ENCODE results near the gene FGF14. TPM values are rescaled to one million over a fixed set of nuclear protein-coding genes. Genes with fewer than 3 reads are reported as not detected.

The FGF14 gene
- total RNA-seq, 3 donors from 2014 or later: 0.43 to 2.5 (median 0.70) TPM

DNA sequence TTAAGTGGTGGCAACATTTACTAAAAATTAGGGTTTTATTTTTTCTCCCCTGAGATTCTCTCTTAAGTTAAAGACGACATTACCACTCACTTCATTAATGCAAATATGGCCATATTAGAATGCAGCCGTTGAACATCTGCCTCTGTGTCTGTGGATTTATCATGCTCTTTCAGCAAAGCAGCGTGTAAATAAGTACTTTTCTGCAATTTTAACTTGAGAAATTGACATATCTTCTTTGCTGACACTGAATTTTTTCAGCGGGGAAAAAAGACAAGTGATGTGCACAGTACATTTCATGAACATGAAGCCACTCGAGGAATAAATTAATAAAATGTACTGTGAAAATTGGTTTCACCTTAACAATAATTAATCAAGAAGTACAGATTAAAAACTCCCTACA is 543.0 kb downstream of the FGF14 start:
- ATAC-seq (no peak), DNase-seq (no peak)
- intact Hi-C loops (cut with DNase I, micrococcal nuclease): no loop called here
- no peak overlapping the region for H3K4me3 ChIP-seq
- TF ChIP-seq, protein P1, sequence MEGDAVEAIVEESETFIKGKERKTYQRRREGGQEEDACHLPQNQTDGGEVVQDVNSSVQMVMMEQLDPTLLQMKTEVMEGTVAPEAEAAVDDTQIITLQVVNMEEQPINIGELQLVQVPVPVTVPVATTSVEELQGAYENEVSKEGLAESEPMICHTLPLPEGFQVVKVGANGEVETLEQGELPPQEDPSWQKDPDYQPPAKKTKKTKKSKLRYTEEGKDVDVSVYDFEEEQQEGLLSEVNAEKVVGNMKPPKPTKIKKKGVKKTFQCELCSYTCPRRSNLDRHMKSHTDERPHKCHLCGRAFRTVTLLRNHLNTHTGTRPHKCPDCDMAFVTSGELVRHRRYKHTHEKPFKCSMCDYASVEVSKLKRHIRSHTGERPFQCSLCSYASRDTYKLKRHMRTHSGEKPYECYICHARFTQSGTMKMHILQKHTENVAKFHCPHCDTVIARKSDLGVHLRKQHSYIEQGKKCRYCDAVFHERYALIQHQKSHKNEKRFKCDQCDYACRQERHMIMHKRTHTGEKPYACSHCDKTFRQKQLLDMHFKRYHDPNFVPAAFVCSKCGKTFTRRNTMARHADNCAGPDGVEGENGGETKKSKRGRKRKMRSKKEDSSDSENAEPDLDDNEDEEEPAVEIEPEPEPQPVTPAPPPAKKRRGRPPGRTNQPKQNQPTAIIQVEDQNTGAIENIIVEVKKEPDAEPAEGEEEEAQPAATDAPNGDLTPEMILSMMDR (IDR thresholded peaks at IDR 0.05): no peak
- no peaks in the 10 kb centered on the region for H3K9me3 ChIP-seq
- H3K36me3 ChIP-seq (ENCODE audit: low read depth): no peaks in the 10 kb centered on the region
- no peaks in the 10 kb centered on the region for H3K4me1 ChIP-seq (ENCODE audit: low read depth)

DNA sequence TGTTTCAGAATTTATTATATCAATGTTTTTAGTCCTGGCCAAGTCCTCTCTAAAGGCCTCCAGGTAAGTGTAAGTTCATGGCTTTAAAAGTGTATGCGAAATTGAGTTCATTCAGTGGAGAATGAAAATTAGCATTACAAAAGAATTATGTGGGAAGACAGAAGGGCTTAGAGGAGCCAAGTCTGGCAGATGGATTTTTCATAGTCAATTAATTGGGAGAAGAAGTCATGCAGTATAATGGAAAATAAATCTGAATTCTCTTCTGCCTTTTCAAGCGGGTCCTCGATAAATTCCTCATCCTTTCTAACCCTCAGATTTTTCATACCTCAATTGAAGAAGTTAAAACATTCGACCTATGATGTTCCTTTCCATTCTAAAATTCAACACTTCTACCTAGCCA is 555.1 kb downstream of the FGF14 start:
- ATAC-seq (no peak), DNase-seq (no peak)
- H3K9me3 ChIP-seq: no peaks in the 10 kb centered on the region
- TF ChIP-seq, protein P1 (IDR thresholded peaks at IDR 0.05): no peak
- H3K4me1 ChIP-seq (ENCODE audit: low read depth): no peaks in the 10 kb centered on the region
- intact Hi-C loops (cut with DNase I, micrococcal nuclease): no loop called here
- H3K36me3 ChIP-seq (ENCODE audit: low read depth): no peaks in the 10 kb centered on the region
- H3K4me3 ChIP-seq: no peak overlapping the region

DNA sequence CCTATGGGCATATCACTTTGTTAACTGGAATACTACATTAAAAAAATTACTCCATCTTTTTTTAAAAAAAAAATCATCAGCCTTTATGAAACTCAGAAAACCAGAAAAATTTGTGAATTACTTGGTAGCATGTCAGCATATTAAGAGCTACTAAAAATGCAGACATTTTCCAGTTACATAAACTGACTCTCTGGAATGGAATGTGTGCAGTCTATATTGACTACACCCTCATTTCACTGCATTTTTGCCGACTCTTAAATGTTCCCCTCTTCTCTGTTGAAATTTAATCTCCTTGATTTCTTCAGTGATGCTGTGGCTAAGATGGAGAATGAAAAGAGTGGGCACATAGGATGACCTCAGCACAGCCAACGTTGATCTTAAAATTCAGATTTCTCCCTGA is 555.6 kb downstream of the FGF14 start:
- Histone ChIP-seq H3K9me3 (no peaks in the 10 kb centered on the region), H3K36me3 (ENCODE audit: low read depth) (no peaks in the 10 kb centered on the region), H3K4me1 (ENCODE audit: low read depth) (no peaks in the 10 kb centered on the region), H3K4me3 (no peak overlapping the region)
- intact Hi-C loops (cut with DNase I, micrococcal nuclease): no loop called here
- ATAC-seq (no peak), DNase-seq (no peak)
- TF ChIP-seq, protein P1 (IDR thresholded peaks at IDR 0.05): no peak

DNA sequence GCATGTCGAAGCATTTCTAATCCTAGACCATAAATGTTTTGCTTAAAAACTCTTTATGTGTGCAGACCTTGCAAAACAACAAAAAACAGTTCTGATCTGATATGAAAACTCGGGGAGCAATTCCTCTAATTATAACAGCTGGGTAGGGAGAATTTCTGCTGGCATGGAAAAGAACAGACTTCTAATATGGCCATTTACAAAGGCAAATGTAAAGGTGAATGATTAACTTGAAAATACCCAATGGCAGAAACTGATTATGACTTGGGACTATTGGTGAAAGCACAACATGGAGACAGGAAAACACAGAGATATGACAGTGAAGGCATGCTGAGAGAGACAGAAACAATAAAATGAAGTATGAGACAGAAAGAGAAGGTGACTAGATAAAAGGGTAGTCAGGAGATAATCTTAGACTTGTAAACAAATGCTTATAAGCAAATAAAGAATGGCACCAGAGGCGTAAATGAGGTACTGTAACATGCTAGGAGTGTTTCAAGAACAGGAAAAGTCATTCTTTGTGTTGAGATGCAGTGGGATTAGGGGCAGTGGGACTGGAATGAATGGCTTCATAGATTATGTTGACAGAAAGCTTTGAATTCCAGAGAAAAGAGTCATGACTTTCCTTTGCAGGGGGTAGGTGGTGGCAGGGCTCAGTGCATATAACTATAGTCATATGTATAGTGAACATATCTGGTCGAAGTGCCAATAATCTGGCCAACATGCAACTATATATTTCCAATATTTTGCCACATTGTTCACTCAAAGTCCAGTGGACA is 556.4 kb downstream of the FGF14 start:
- intact Hi-C loops (cut with DNase I, micrococcal nuclease): no loop called here
- TF ChIP-seq, protein P1 (IDR thresholded peaks at IDR 0.05): no peak
- ATAC-seq: no peak

GRCh38 chr13:101841698-101842097 is 560.1 kb downstream of the FGF14 start:
- H3K36me3 ChIP-seq (ENCODE audit: low read depth): no peaks in the 10 kb centered on the region
- ATAC-seq: no peak
- TF ChIP-seq, protein P1 (IDR thresholded peaks at IDR 0.05): no peak
- H3K9me3 ChIP-seq: no peaks in the 10 kb centered on the region
- intact Hi-C loops (cut with DNase I, micrococcal nuclease): no loop called here
- no peak overlapping the region for H3K4me3 ChIP-seq
- DNase-seq: no peak
- H3K4me1 ChIP-seq (ENCODE audit: low read depth): no peaks in the 10 kb centered on the region

More for the DNA sequence above, 556.4 kb downstream of the FGF14 start:
- Histone ChIP-seq H3K36me3 (ENCODE audit: low read depth) (no peaks in the 10 kb centered on the region), H3K4me3 (no peak overlapping the region), H3K9me3 (no peaks in the 10 kb centered on the region), H3K4me1 (ENCODE audit: low read depth) (no peaks in the 10 kb centered on the region)
- no peak for DNase-seq
